ENCODE data around the gene ERC2. TPM values are rescaled to one million over a fixed set of nuclear protein-coding genes. Genes with fewer than 3 reads are reported as not detected.

Gene ERC2
- total RNA-seq, 6 donors from 2014 or later: 0.67 to 14.7 (median 1.3) TPM

DNA sequence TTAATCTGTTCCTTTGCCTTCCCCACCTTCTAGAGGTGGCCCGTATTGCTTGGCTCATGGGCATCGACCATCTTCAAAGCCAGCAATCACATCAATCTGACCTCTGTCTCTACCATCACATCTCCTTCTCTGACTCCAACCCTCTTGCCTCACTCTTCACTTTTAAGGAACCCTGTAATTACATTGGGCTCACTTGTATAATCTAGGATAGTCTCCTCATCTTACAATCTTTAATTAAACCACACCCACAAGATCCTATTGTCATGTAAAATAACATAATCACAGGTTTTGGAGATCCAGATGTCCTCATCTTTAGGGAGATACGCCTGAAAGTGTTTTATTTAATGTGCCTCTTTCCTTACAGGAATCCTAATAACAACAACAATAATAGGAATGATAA, 234.5 kb downstream of the ERC2 start:
- no peaks in the 10 kb centered on the region for H3K36me3 ChIP-seq
- H3K4me1 ChIP-seq: no peaks in the 10 kb centered on the region
- DNase-seq: no peak
- no peaks in the 10 kb centered on the region for H3K9me3 ChIP-seq
- no peaks in the 10 kb centered on the region for H3K27me3 ChIP-seq
- 85 to 87% methylated on average over 3 of the region's 3 CpGs for WGBS, 2 donors
- H3K27ac ChIP-seq: no peak overlapping the region
- no peak overlapping the region for H3K4me3 ChIP-seq
- TF ChIP-seq, protein P1, sequence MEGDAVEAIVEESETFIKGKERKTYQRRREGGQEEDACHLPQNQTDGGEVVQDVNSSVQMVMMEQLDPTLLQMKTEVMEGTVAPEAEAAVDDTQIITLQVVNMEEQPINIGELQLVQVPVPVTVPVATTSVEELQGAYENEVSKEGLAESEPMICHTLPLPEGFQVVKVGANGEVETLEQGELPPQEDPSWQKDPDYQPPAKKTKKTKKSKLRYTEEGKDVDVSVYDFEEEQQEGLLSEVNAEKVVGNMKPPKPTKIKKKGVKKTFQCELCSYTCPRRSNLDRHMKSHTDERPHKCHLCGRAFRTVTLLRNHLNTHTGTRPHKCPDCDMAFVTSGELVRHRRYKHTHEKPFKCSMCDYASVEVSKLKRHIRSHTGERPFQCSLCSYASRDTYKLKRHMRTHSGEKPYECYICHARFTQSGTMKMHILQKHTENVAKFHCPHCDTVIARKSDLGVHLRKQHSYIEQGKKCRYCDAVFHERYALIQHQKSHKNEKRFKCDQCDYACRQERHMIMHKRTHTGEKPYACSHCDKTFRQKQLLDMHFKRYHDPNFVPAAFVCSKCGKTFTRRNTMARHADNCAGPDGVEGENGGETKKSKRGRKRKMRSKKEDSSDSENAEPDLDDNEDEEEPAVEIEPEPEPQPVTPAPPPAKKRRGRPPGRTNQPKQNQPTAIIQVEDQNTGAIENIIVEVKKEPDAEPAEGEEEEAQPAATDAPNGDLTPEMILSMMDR (IDR thresholded peaks at IDR 0.05): no peak
- no peak for TF ChIP-seq POLR2A (IDR thresholded peaks at IDR 0.05)
- TF ChIP-seq POLR2AphosphoS5 (IDR thresholded peaks at IDR 0.05): no peak
- TF ChIP-seq EP300 (IDR thresholded peaks at IDR 0.05): no peak
- no peak for ATAC-seq (ENCODE audit: low FRiP score in 2 of 2)

DNA sequence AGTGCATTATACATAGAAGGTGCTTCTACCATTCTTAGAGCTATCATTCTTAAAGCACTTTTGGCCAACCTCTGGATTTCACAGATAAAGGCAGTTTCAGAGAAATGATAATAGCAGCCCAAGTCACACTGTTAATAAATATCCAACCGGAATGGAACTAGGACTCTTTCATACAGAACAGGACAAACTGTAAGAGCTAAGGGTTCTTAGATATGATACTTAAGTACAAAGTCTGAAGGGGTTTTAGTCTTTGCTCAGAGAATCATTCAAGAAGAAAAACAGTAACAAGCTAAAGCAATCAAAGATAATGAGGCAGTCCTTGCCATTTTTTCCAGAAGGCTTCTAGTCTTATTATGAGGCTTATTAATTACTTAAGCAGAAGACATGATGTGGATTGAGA, 239.0 kb downstream of the ERC2 start:
- ATAC-seq (ENCODE audit: low FRiP score in 2 of 2) (no peak), DNase-seq (no peak)
- Histone ChIP-seq H3K4me3 (no peak overlapping the region), H3K27me3 (no peaks in the 10 kb centered on the region), H3K27ac (no peak overlapping the region), H3K4me1 (no peaks in the 10 kb centered on the region), H3K9me3 (no peaks in the 10 kb centered on the region), H3K36me3 (no peaks in the 10 kb centered on the region)
- 68 to 76% methylated on average over 1 of the region's 1 CpG for WGBS, 2 donors
- TF ChIP-seq POLR2AphosphoS5 (IDR thresholded peaks at IDR 0.05) (no peak), EP300 (IDR thresholded peaks at IDR 0.05) (no peak), POLR2A (IDR thresholded peaks at IDR 0.05) (no peak)
- TF ChIP-seq, protein P1 (IDR thresholded peaks at IDR 0.05): no peak

DNA sequence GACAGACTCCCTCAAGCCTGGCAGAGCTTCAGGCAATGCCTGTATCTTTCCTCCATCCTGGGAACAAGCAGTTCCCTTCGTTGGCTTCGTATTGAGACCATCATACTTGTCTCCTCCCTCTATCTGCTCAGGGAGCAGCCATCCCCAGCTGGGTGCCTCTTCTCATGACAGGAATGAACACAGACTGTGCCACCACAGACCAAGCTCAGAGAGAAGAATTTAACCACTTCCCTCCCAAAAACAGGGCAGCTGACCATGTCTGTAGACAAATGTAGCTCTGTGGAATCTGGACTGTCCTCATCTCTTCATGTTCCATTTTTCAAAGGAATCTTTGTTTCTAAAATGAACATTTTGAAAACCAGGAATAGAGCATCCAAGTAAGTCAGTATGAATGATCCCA, 245.4 kb downstream of the ERC2 start:
- TF ChIP-seq POLR2A (IDR thresholded peaks at IDR 0.05): no peak
- no peak for TF ChIP-seq EP300 (IDR thresholded peaks at IDR 0.05)
- TF ChIP-seq, protein P1 (IDR thresholded peaks at IDR 0.05): no peak
- TF ChIP-seq POLR2AphosphoS5 (IDR thresholded peaks at IDR 0.05): no peak
- no peak overlapping the region for H3K4me3 ChIP-seq
- H3K4me1 ChIP-seq: no peaks in the 10 kb centered on the region
- no peak for ATAC-seq (ENCODE audit: low FRiP score in 2 of 2)
- no peak for DNase-seq
- H3K27ac ChIP-seq: no peak overlapping the region
- no peaks in the 10 kb centered on the region for H3K9me3 ChIP-seq
- no peaks in the 10 kb centered on the region for H3K36me3 ChIP-seq
- 62 to 72% methylated on average over 2 of the region's 2 CpGs for WGBS, 2 donors
- no peaks in the 10 kb centered on the region for H3K27me3 ChIP-seq

DNA sequence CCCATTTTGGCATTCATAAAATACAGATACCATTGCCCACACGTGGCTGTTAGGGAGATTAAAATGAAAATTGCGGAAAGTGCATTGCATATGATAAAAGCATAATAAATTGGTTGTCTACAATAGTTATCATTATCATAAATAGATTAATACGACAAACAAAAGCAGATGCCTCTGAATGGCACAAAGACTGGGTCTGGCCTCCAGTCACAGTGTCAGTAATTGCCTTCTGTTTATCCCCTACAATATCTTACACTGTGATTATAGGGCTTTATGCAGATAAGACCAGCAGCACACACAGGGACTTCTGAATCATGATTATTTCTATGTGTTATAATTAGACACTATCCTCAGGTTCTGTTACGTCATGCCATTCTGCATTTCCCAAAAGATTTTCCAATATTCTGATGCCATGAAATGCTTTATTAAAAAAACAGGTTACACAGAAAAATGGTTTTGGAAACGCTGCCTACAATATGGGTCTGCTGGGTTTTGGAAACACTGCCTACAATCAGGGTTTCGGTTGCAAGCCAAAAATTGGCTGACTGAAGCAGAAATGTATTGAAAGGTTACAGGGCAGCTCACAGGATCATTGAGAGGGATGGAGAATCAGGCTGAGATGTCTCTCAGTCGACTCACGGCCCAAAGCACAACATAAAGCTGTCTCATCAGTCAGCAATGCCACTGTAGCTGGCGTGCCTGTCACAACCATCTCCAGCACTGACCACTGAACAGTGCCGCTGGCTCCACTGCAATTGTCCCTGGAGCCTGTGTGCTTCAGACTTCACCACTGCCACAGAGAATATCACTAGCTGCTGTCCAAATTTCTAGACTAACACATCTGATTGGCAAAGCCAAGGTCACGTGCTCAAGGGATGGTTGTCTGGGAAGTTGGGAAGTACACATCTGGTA, 248.1 kb downstream of the ERC2 start:
- Histone ChIP-seq H3K9me3 (no peaks in the 10 kb centered on the region), H3K36me3 (no peaks in the 10 kb centered on the region), H3K27me3 (no peaks in the 10 kb centered on the region), H3K4me3 (no peak overlapping the region), H3K27ac (no peak overlapping the region), H3K4me1 (no peaks in the 10 kb centered on the region)
- no peak for TF ChIP-seq EP300 (IDR thresholded peaks at IDR 0.05)
- TF ChIP-seq POLR2AphosphoS5 (IDR thresholded peaks at IDR 0.05): no peak
- TF ChIP-seq, protein P1 (IDR thresholded peaks at IDR 0.05): no peak
- TF ChIP-seq POLR2A (IDR thresholded peaks at IDR 0.05): no peak
- ATAC-seq (ENCODE audit: low FRiP score in 2 of 2) (no peak), DNase-seq (no peak)
- 74 to 75% methylated on average over 10 to 11 of the region's 11 CpGs for WGBS, 2 donors

Measured in upper lobe of left lung (tissue), 6 donors.